ENCODE results near the gene EPHB3. TPM values are rescaled to one million over a fixed set of nuclear protein-coding genes. Genes with fewer than 3 reads are reported as not detected.

Gene EPHB3
- total RNA-seq, 1 experiment from 2014 or later = 6.0 TPM

- no peak overlapping the region for H3K4me3 ChIP-seq (ENCODE audit: low read depth in 2 of 2, low read length in 2 of 2)
- in situ Hi-C loops (cut with HindIII; ENCODE audit: low pct_unique_long_range_greater_than_20kb, low sequenced_read_pairs) = no loop called here
- intact Hi-C loops (cut with micrococcal nuclease; ENCODE audit: unreplicated experiment) = no loop called here
- H3K27ac ChIP-seq (ENCODE audit: low read length) = no peak overlapping the region
- ATAC-seq (no peak), DNase-seq (ENCODE audit: low read depth, low spot score) (no peak)
- ChIA-PET POLR2A (interaction anchor here (0.7 kb wide), 1 partner anchor 256 kb away, joined by 4 read pairs; no protein-coding TSS in a partner anchor), CTCF (interaction anchor here (1.2 kb wide), 1 partner anchor 10 kb away, joined by 7 read pairs; the partner anchor contains the start of gene EPHB3)
- no peaks in the 10 kb centered on the region for H3K4me1 ChIP-seq (ENCODE audit: control insufficient read depth, insufficient read depth, low read length)
- no peaks in the 10 kb centered on the region for H3K27me3 ChIP-seq (ENCODE audit: control insufficient read depth, insufficient read depth, low read length)
- H3K36me3 ChIP-seq (ENCODE audit: control insufficient read depth, insufficient read depth, low read length) = no peaks in the 10 kb centered on the region
- no TSS peak for BruUV-seq (replicated peaks)
- H3K9me3 ChIP-seq (ENCODE audit: control insufficient read depth, insufficient read depth, low read depth, low read length) = no peaks in the 10 kb centered on the region
- TF ChIP-seq POLR2AphosphoS5 (IDR thresholded peaks at IDR 0.05; ENCODE audit: low read depth, low read length) (no peak), SIN3A (IDR thresholded peaks at IDR 0.05; ENCODE audit: borderline replicate concordance, insufficient read depth, low read depth, low read length) (no peak), TCF7L2 (IDR thresholded peaks at IDR 0.05; ENCODE audit: low read depth, low read length) (no peak), CTCF (IDR thresholded peaks at IDR 0.05) (no peak)
Measured at GRCh38 chr3:184551614-184552256, 9.8 kb upstream of the EPHB3 start.

- H3K27ac ChIP-seq (ENCODE audit: low read length) = no peak overlapping the region
- no peak overlapping the region for H3K4me3 ChIP-seq (ENCODE audit: low read depth in 2 of 2, low read length in 2 of 2)
- no peaks in the 10 kb centered on the region for H3K36me3 ChIP-seq (ENCODE audit: control insufficient read depth, insufficient read depth, low read length)
- no peak for ATAC-seq
- ChIA-PET CTCF (interaction anchor here (1.2 kb wide), 1 partner anchor 9 kb away, joined by 7 read pairs; the partner anchor contains the start of gene EPHB3), POLR2A (interaction anchor here (0.7 kb wide), 1 partner anchor 256 kb away, joined by 4 read pairs; no protein-coding TSS in a partner anchor)
- TF ChIP-seq SIN3A (IDR thresholded peaks at IDR 0.05; ENCODE audit: borderline replicate concordance, insufficient read depth, low read depth, low read length) (no peak), POLR2AphosphoS5 (IDR thresholded peaks at IDR 0.05; ENCODE audit: low read depth, low read length) (no peak), REST (IDR thresholded peaks at IDR 0.05; ENCODE audit: insufficient read depth in 1 of 2, low read depth in 2 of 2, low read length in 1 of 2) (no peak), TCF7L2 (IDR thresholded peaks at IDR 0.05; ENCODE audit: low read depth, low read length) (no peak), CTCF (IDR thresholded peaks at IDR 0.05) (no peak)
- H3K4me1 ChIP-seq (ENCODE audit: control insufficient read depth, insufficient read depth, low read length) = no peaks in the 10 kb centered on the region
- in situ Hi-C loops (cut with HindIII; ENCODE audit: low pct_unique_long_range_greater_than_20kb, low sequenced_read_pairs) (no loop called here), intact Hi-C loops (cut with micrococcal nuclease; ENCODE audit: unreplicated experiment) (no loop called here)
- H3K27me3 ChIP-seq (ENCODE audit: control insufficient read depth, insufficient read depth, low read length) = no peaks in the 10 kb centered on the region
- no peak for DNase-seq (ENCODE audit: low read depth, low spot score)
- no TSS peak for BruUV-seq (replicated peaks)
- no peaks in the 10 kb centered on the region for H3K9me3 ChIP-seq (ENCODE audit: control insufficient read depth, insufficient read depth, low read depth, low read length)
Measured at GRCh38 chr3:184552296-184552695, 9.3 kb upstream of the EPHB3 start.

All from Panc1 (cell line).